ENCODE data around the gene CAMSAP2. TPM values are rescaled to one million over a fixed set of nuclear protein-coding genes. Genes with fewer than 3 reads are reported as not detected.
A peak's percentile ranks its signal among the peaks of the same experiment; 100 is the strongest.

CAMSAP2 gene
- polyA plus RNA-seq, 1 donor (not counting 4 experiments of a cell fraction or from before 2014, with no cell fraction given), result 47.8 TPM

GRCh38 chr1:200891774-200892157 is 153.1 kb downstream of the CAMSAP2 start:
- peaks cover 14% of the 10 kb centered on the region for H3K79me2 ChIP-seq (ENCODE audit: control insufficient read depth, insufficient read depth, low read length)
- no peak for TF ChIP-seq CTCF (optimal IDR thresholded peaks at IDR 0.05 in 1 of 3, IDR thresholded peaks at IDR 0.05 in 1 of 3, conservative IDR thresholded peaks at IDR 0.05 in 1 of 3; ENCODE audit: extremely low read depth in 1 of 3, insufficient read depth in 2 of 3, low read length in 3 of 3)
- no peak for TF ChIP-seq EZH2 (IDR thresholded peaks at IDR 0.05; ENCODE audit: low read length)
- DNase-seq (ENCODE audit: low read depth, low spot score) (no peak), FAIRE-seq (no peak)
- H3K27me3 ChIP-seq (ENCODE audit: control insufficient read depth, extremely low read depth, insufficient read depth, low read length), result no peaks in the 10 kb centered on the region
- H3K9ac ChIP-seq (ENCODE audit: control insufficient read depth, extremely low read depth, insufficient read depth, low read length), result peak overlapping the region; percentile 80
- H3K9me3 ChIP-seq (ENCODE audit: control insufficient read depth, low read depth, low read length), result no peaks in the 10 kb centered on the region
- peak overlapping the region; percentile 95 for H2AFZ ChIP-seq (ENCODE audit: control insufficient read depth, low read length)
- no peak overlapping the region for H3K27ac ChIP-seq (ENCODE audit: control insufficient read depth, insufficient read depth, low read length)
- H3K9me1 ChIP-seq (ENCODE audit: control insufficient read depth, extremely low read depth, insufficient read depth, low read length), result no peaks in the 10 kb centered on the region
- dilution Hi-C loops (cut with MboI; ENCODE audit: extremely low pct_ligation_motif_present, low sequenced_read_pairs), result no loop called here
- peaks cover 28% of the 10 kb centered on the region for H3K4me1 ChIP-seq (ENCODE audit: control insufficient read depth, extremely low read depth, insufficient read depth, low read length)
- H3K36me3 ChIP-seq (ENCODE audit: control insufficient read depth in 2 of 2, extremely low read depth in 1 of 2, insufficient read depth in 2 of 2, low read length in 2 of 2), result no peaks in the 10 kb centered on the region
- H3K4me2 ChIP-seq (ENCODE audit: control insufficient read depth, extremely low read depth, insufficient read depth, low read depth, low read length), result peak overlapping the region; percentile 85
- H4K20me1 ChIP-seq (ENCODE audit: control insufficient read depth, extremely low read depth, insufficient read depth, low read length), result no peaks in the 10 kb centered on the region
- peak overlapping the region; percentile 42 to 62 (median 57) for H3K4me3 ChIP-seq (ENCODE audit: control insufficient read depth in 2 of 3, extremely low read depth in 1 of 3, insufficient read depth in 2 of 3, low read depth in 1 of 3, low read length in 3 of 3)

GRCh38 chr1:200892546-200892945 is 153.9 kb downstream of the CAMSAP2 start:
- no peak overlapping the region for H3K27ac ChIP-seq (ENCODE audit: control insufficient read depth, insufficient read depth, low read length)
- dilution Hi-C loops (cut with MboI; ENCODE audit: extremely low pct_ligation_motif_present, low sequenced_read_pairs), result no loop called here
- H3K4me3 ChIP-seq (ENCODE audit: control insufficient read depth in 2 of 3, extremely low read depth in 1 of 3, insufficient read depth in 2 of 3, low read depth in 1 of 3, low read length in 3 of 3), result no peak overlapping the region

More at GRCh38 chr1:200892546-200892945, 153.9 kb downstream of the CAMSAP2 start:
- Histone ChIP-seq H2AFZ (ENCODE audit: control insufficient read depth, low read length) (no peak overlapping the region), H3K9ac (ENCODE audit: control insufficient read depth, extremely low read depth, insufficient read depth, low read length) (no peak overlapping the region), H3K27me3 (ENCODE audit: control insufficient read depth, extremely low read depth, insufficient read depth, low read length) (no peaks in the 10 kb centered on the region), H3K79me2 (ENCODE audit: control insufficient read depth, insufficient read depth, low read length) (peaks cover 20% of the 10 kb centered on the region), H3K4me1 (ENCODE audit: control insufficient read depth, extremely low read depth, insufficient read depth, low read length) (peaks cover 35% of the 10 kb centered on the region), H4K20me1 (ENCODE audit: control insufficient read depth, extremely low read depth, insufficient read depth, low read length) (peaks cover 6% of the 10 kb centered on the region), H3K36me3 (ENCODE audit: control insufficient read depth in 2 of 2, extremely low read depth in 1 of 2, insufficient read depth in 2 of 2, low read length in 2 of 2) (peaks cover 0 to 6% of the 10 kb centered on the region in 2 experiments), H3K9me3 (ENCODE audit: control insufficient read depth, low read depth, low read length) (no peaks in the 10 kb centered on the region), H3K4me2 (ENCODE audit: control insufficient read depth, extremely low read depth, insufficient read depth, low read depth, low read length) (no peak overlapping the region), H3K9me1 (ENCODE audit: control insufficient read depth, extremely low read depth, insufficient read depth, low read length) (no peaks in the 10 kb centered on the region)
- no peak for DNase-seq (ENCODE audit: low read depth, low spot score)
- TF ChIP-seq EZH2 (IDR thresholded peaks at IDR 0.05; ENCODE audit: low read length) (no peak), CTCF (optimal IDR thresholded peaks at IDR 0.05 in 1 of 3, IDR thresholded peaks at IDR 0.05 in 1 of 3, conservative IDR thresholded peaks at IDR 0.05 in 1 of 3; ENCODE audit: extremely low read depth in 1 of 3, insufficient read depth in 2 of 3, low read length in 3 of 3) (no peak)
- FAIRE-seq, result no peak

All from keratinocyte (primary cell).